Loucy (cell line): ENCODE results near the gene KIAA1614.

ENCODE experiments used
- H2AFZ ChIP-seq: fragments of 200-600 bp; sonication (generic); 2 replicates; pipeline ENCODE4 v1.6.0; 2016; ENCODE audit warnings: antibody characterized with exemption, mild to moderate bottlenecking, low read length, moderate library complexity
- H3F3A ChIP-seq: fragments of 200-600 bp; 2 replicates; pipeline ENCODE4 v1.6.0; 2016; ENCODE audit warnings: antibody characterized with exemption, low read depth, mild to moderate bottlenecking
- H3K27me3 ChIP-seq: fragments of 200-600 bp; sonication (generic); 2 replicates; pipeline ENCODE4 v1.6.1; 2014; ENCODE audit warnings: low read length, mild to moderate bottlenecking; ENCODE audit not compliant: insufficient read depth, poor library complexity, severe bottlenecking
- H3K36me3 ChIP-seq: fragments of 200-600 bp; sonication (generic); 2 replicates; pipeline ENCODE4 v1.6.1; 2016; ENCODE audit warnings: low read length; ENCODE audit not compliant: insufficient read depth
- H3K4me1 ChIP-seq: fragments of 200-600 bp; sonication (generic); 2 replicates; pipeline ENCODE4 v1.5.1; 2014; ENCODE audit warnings: low read length, mild to moderate bottlenecking; ENCODE audit not compliant: insufficient read depth, poor library complexity, severe bottlenecking
- H3K4me2 ChIP-seq: fragments of 200-600 bp; sonication (generic); 2 replicates; pipeline ENCODE4 v1.6.0; 2014; ENCODE audit warnings: antibody characterized with exemption, low read length, low read depth, mild to moderate bottlenecking; ENCODE audit not compliant: poor library complexity, severe bottlenecking
- H3K4me3 ChIP-seq: fragments of 200-600 bp; sonication (generic); 2 replicates; pipeline ENCODE4 v1.5.1; 2014; ENCODE audit warnings: low read length, mild to moderate bottlenecking, mixed read lengths; ENCODE audit not compliant: poor library complexity, severe bottlenecking
- H3K79me2 ChIP-seq: fragments of 200-600 bp; sonication (generic); 2 replicates; pipeline ENCODE4 v1.6.1; 2014; ENCODE audit warnings: low read length; ENCODE audit not compliant: insufficient read depth
- H3K9ac ChIP-seq: fragments of 200-600 bp; sonication (generic); 2 replicates; pipeline ENCODE4 v1.6.0; 2014; ENCODE audit warnings: mild to moderate bottlenecking, low read depth, low read length, moderate library complexity; ENCODE audit not compliant: poor library complexity, severe bottlenecking
- H3K9me2 ChIP-seq: fragments of 200-600 bp; sonication (generic); replicated peaks from 2 replicates; pipeline ENCODE4 v1.6.1; 2016; ENCODE audit warnings: low read depth, low read length, mixed read lengths
- H3K9me3 ChIP-seq: fragments of 200-600 bp; sonication (generic); 2 replicates; pipeline ENCODE4 v1.6.1; 2014; ENCODE audit warnings: mild to moderate bottlenecking, antibody characterized with exemption, low read length, low read depth; ENCODE audit not compliant: insufficient read depth
- H4K20me1 ChIP-seq: fragments of 200-600 bp; sonication (generic); 2 replicates; pipeline ENCODE4 v1.6.0; 2014; ENCODE audit warnings: antibody characterized with exemption, low read length, mild to moderate bottlenecking; ENCODE audit not compliant: insufficient read depth, poor library complexity, severe bottlenecking
- EZH2phosphoT487 ChIP-seq: fragments of 200-600 bp; IDR thresholded peaks from 2 replicates; pipeline ENCODE4 v1.6.1; 2018; ENCODE audit warnings: antibody characterized with exemption, mild to moderate bottlenecking, moderate library complexity, borderline replicate concordance
- TF ChIP-seq, protein P1 (sequence below): fragments of 200-600 bp; sonication (generic); conservative IDR thresholded peaks from 2 replicates; pipeline ENCODE4 v1.5.1; 2014; ENCODE audit warnings: mild to moderate bottlenecking, antibody characterized with exemption, low read length

KIAA1614 gene

DNA sequence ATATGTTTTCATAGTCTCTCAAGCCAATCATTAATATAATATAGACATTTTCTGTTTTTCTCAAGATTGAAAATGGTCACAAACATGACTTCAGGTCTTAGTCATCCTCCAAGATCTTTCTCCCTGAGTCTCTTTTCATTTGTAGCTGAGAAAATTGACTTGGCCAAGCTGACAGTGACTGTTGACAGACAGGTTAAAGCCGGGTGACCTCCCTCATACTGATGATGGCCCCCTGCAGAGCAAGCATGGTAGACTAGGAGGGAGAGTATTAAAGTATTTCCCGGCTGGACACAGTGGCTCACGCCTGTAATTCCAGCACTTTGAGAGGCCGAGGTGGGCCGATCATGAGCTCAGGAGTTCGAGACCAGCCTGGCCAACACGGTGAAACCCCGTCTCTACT is 6.8 kb upstream of the KIAA1614 start:
- Histone ChIP-seq H4K20me1 (no peaks in the 10 kb centered on the region), H3K9me3 (no peaks in the 10 kb centered on the region)
- no peak for TF ChIP-seq EZH2phosphoT487
- TF ChIP-seq, protein P1, sequence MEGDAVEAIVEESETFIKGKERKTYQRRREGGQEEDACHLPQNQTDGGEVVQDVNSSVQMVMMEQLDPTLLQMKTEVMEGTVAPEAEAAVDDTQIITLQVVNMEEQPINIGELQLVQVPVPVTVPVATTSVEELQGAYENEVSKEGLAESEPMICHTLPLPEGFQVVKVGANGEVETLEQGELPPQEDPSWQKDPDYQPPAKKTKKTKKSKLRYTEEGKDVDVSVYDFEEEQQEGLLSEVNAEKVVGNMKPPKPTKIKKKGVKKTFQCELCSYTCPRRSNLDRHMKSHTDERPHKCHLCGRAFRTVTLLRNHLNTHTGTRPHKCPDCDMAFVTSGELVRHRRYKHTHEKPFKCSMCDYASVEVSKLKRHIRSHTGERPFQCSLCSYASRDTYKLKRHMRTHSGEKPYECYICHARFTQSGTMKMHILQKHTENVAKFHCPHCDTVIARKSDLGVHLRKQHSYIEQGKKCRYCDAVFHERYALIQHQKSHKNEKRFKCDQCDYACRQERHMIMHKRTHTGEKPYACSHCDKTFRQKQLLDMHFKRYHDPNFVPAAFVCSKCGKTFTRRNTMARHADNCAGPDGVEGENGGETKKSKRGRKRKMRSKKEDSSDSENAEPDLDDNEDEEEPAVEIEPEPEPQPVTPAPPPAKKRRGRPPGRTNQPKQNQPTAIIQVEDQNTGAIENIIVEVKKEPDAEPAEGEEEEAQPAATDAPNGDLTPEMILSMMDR = no peak

DNA sequence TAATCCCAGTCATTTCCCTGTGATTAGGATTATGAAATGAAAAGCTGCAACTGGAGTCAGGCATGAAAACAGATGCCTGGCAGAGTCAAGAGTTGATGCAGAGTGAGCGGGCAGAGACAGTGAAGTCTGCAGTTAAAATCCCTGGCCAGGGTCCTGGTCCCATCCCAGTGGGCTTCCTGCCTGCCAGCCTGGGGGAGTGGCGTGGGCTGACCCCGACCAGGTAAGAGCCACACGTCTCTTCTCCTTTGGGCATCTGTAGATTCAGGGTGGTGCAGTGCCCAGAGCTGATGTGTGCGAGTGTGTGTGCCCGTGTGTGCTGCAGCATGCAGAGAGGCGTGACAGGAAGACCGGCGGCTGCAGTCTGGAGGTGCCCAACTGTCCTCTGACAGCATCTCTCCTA is 6.2 kb upstream of the KIAA1614 start:
- H3K79me2 ChIP-seq = no peaks in the 10 kb centered on the region
- H3K4me1 ChIP-seq = no peaks in the 10 kb centered on the region

More for the DNA sequence above, 6.8 kb upstream of the KIAA1614 start:
- Histone ChIP-seq H3K36me3 (no peaks in the 10 kb centered on the region), H3K4me3 (no peak overlapping the region), H3K4me1 (no peaks in the 10 kb centered on the region), H3K4me2 (no peak overlapping the region), H3F3A (no peaks in the 10 kb centered on the region), H3K79me2 (no peaks in the 10 kb centered on the region), H3K9ac (no peak overlapping the region), H3K9me2 (no peaks in the 10 kb centered on the region), H2AFZ (no peak overlapping the region), H3K27me3 (no peaks in the 10 kb centered on the region)

DNA sequence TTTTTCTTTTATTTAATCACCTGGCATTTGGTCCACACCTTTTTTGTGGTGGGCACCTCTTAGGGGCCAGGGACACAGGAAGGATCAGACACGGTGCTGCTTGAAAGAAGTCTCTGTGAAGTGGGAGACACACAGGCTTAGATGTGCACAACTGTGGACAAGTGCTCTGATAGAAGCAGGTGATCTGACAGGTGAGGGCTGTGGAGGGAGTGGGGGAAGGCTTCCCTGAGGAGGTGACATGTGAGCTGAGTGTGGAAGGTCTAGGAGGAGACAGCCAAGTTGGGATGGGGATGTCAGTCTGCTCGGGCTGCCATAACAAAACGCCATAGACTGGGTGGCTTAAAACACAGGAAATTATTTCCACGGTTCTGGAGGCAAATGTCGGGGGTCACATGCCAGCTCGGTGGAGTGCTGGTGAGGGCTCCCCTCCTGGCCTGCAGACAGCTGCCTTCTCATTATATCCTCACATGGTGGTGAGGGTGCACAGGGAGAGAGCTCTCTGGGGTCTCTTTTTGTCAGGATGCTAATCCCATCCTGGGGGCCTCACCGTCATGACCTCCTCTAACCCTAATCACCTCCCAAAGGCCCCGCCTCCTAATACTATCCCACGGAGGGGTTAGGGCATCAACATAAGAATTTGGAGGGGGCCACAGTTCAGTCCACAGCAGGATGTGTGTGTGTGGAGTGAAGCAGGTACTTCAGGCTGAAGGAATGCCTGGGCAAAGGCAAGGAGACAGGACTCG is 5.2 kb upstream of the KIAA1614 start:
- Histone ChIP-seq H3K79me2 (no peaks in the 10 kb centered on the region), H3K9me2 (no peaks in the 10 kb centered on the region), H4K20me1 (no peaks in the 10 kb centered on the region), H3K4me1 (no peaks in the 10 kb centered on the region), H2AFZ (no peak overlapping the region), H3F3A (no peaks in the 10 kb centered on the region), H3K9me3 (no peaks in the 10 kb centered on the region), H3K27me3 (no peaks in the 10 kb centered on the region), H3K36me3 (no peaks in the 10 kb centered on the region), H3K9ac (no peak overlapping the region), H3K4me2 (no peak overlapping the region), H3K4me3 (no peak overlapping the region)
- TF ChIP-seq, protein P1 = no peak
- TF ChIP-seq EZH2phosphoT487 = no peak

More for the DNA sequence above, 6.2 kb upstream of the KIAA1614 start:
- H3K9me3 ChIP-seq = no peaks in the 10 kb centered on the region
- H3K4me2 ChIP-seq = no peak overlapping the region
- H3K4me3 ChIP-seq = no peak overlapping the region
- no peaks in the 10 kb centered on the region for H3K36me3 ChIP-seq
- H3K27me3 ChIP-seq = no peaks in the 10 kb centered on the region
- TF ChIP-seq, protein P1 = no peak
- no peak for TF ChIP-seq EZH2phosphoT487
- no peaks in the 10 kb centered on the region for H3K9me2 ChIP-seq
- H2AFZ ChIP-seq = no peak overlapping the region
- no peaks in the 10 kb centered on the region for H3F3A ChIP-seq
- no peaks in the 10 kb centered on the region for H4K20me1 ChIP-seq
- no peak overlapping the region for H3K9ac ChIP-seq
